Activated B cell treated with CpG ODN at 0.5 μM for 24 hours (primary cell): Measurements from ENCODE around the gene PAQR4. TPM values are rescaled to one million over a fixed set of nuclear protein-coding genes. Genes with fewer than 3 reads are reported as not detected.

Experiments
- ATAC-seq: fragments of 200-7000 bp; cut with Tn5 transposase; one replicate; pipeline ENCODE4 v1.10.0; 2021; ENCODE audit warnings: low read depth, mild to moderate bottlenecking, moderate library complexity
- CTCF ChIA-PET: fragments of 350-600 bp; sonication (Branson Sonifier 250); formaldehyde crosslinking; loops from one replicate; lab custom pipeline; 2021; ENCODE audit warnings: antibody characterized with exemption; lab: Charles Lee
- POLR2A ChIA-PET: fragments of 350-600 bp; sonication (Branson Sonifier 250); formaldehyde crosslinking; loops from one replicate; lab custom pipeline; 2021; ENCODE audit warnings: antibody characterized with exemption; lab: Charles Lee
- DNase-seq: peaks from one replicate; pipeline ENCODE4 v3.0.0; 2022
- H3K27ac Mint-ChIP-seq: one replicate; pipeline ENCODE4 v1.8.0; 2020; ENCODE audit warnings: mixed read lengths
- H3K27me3 Mint-ChIP-seq: one replicate; pipeline ENCODE4 v1.8.0; 2021; ENCODE audit warnings: mixed read lengths
- H3K36me3 Mint-ChIP-seq: one replicate; pipeline ENCODE4 v1.8.0; 2021; ENCODE audit warnings: low read depth, mixed read lengths
- H3K4me1 Mint-ChIP-seq: one replicate; pipeline ENCODE4 v1.8.0; 2021; ENCODE audit warnings: mixed read lengths
- H3K4me3 Mint-ChIP-seq: one replicate; pipeline ENCODE4 v1.8.0; 2020; ENCODE audit warnings: mild to moderate bottlenecking, mixed read lengths
- H3K9me3 Mint-ChIP-seq: one replicate; pipeline ENCODE4 v1.8.0; 2020; ENCODE audit warnings: mixed read lengths
- intact Hi-C: fragments of 100-400 bp; cut with micrococcal nuclease; formaldehyde crosslinking; loops from one replicate; pipeline ENCODE4 v1.15.1; 2024
- total RNA-seq: library from RNA; stranded (reverse); gene quantifications from 2 replicates; pipeline ENCODE4 v1.2.3, GENCODE V29; 2022
- TF ChIP-seq, protein P1 (sequence below): fragments of 200-600 bp; IDR thresholded peaks from one replicate; pipeline ENCODE4 v1.8.0; 2022; ENCODE audit warnings: antibody characterized with exemption, mild to moderate bottlenecking

The PAQR4 gene
- total RNA-seq, 1 donor from 2014 or later: 2.7 TPM

DNA sequence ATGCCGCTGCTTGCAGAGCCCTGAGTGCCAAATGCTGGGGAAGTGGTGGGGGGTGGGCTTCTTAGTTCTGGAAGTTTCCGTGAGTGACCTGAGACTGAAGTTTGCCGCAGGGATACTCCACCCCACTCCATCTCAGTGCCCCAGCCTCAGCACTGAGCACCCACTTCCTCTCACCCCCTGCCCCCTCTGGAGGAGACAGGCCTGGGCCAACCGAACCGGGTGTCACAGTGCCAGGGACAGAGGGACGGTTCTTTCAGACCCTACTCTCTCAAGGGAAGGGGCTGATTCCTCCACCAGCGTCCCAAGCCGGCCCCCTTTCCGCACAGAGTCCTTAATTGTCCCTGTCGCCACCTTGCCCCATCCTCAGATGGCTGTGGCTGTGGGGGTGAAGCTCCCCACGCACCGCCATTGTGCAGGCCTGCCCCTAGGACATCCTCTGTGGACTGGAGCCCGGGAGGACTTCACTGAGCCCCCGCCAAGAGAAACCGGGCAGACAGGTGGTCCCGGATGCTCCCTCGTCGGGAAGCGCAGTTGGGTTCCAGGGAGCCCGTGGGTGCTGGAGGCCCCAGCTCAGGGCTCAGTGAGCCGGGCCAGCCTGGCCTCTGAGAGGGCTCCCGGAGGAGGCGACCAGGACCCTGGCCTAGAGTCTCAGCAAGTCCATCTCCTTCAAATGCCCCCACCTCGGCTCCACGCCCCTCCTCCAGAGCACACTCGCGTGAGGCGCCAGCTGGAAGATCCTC is 6.6 kb upstream of the PAQR4 start:
- TF ChIP-seq, protein P1, sequence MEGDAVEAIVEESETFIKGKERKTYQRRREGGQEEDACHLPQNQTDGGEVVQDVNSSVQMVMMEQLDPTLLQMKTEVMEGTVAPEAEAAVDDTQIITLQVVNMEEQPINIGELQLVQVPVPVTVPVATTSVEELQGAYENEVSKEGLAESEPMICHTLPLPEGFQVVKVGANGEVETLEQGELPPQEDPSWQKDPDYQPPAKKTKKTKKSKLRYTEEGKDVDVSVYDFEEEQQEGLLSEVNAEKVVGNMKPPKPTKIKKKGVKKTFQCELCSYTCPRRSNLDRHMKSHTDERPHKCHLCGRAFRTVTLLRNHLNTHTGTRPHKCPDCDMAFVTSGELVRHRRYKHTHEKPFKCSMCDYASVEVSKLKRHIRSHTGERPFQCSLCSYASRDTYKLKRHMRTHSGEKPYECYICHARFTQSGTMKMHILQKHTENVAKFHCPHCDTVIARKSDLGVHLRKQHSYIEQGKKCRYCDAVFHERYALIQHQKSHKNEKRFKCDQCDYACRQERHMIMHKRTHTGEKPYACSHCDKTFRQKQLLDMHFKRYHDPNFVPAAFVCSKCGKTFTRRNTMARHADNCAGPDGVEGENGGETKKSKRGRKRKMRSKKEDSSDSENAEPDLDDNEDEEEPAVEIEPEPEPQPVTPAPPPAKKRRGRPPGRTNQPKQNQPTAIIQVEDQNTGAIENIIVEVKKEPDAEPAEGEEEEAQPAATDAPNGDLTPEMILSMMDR: no peak
- peaks cover 27% of the 10 kb centered on the region for H3K4me1 Mint-ChIP-seq
- ATAC-seq (no peak), DNase-seq (no peak)
- H3K36me3 Mint-ChIP-seq: no peaks in the 10 kb centered on the region
- peaks cover 14% of the 10 kb centered on the region for H3K27me3 Mint-ChIP-seq
- no peak overlapping the region for H3K27ac Mint-ChIP-seq
- intact Hi-C loops: loop anchor here (5.0 kb wide), 1 partner anchor 35 kb away; no protein-coding TSS in a partner anchor
- no peaks in the 10 kb centered on the region for H3K9me3 Mint-ChIP-seq
- peak overlapping the region; percentile 60 for H3K4me3 Mint-ChIP-seq
- ChIA-PET POLR2A (no interaction called here), CTCF (no interaction called here)

DNA sequence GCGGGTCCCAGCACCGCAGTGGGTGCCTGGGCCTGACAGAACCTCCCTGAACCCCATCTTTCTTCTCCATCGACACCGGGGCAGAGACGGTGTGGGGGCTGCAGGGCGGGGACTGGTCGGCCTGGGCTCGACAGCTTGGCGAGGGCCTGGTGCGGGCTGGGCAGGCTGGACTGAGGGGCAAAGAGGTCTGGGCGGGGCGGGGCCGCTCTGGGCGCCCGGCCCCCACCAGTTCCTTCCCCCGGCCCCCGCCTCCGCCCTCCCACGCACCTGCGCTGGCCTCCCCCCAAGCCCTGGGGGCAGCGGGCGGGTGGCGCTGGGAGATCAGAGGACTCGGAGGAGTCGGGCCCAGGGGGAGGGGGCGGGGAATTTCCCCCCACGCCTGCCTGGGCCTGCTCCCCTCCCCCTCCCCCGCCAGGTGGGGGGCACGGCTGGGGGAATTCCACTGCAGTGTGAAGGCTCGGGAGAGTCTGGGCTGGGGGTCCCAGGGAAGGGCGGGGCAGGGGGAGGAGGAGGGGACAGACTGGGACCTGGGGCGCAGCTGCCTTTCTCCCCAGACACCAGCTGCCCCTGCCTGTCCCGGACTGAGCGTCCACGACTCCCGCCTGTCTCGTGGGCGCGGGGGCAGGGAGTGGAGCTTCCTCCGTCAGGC is 6.0 kb upstream of the PAQR4 start:
- Mint-ChIP-seq H3K4me1 (peaks cover 31% of the 10 kb centered on the region), H3K9me3 (no peaks in the 10 kb centered on the region), H3K36me3 (no peaks in the 10 kb centered on the region), H3K4me3 (peak overlapping the region; percentile 80), H3K27ac (no peak overlapping the region), H3K27me3 (peaks cover 18% of the 10 kb centered on the region)
- TF ChIP-seq, protein P1: no peak
- ChIA-PET CTCF (interaction anchor here (1.2 kb wide), 1 partner anchor 36 kb away, joined by 4 read pairs; no protein-coding TSS in a partner anchor), POLR2A (interaction anchor here (0.8 to 1.2 kb wide), 2 partner anchors 18 to 999 kb away, joined by 3 to 4 read pairs; partner anchors contain the start of gene RPS2)
- DNase-seq: no peak
- ATAC-seq: peak; percentile 26
- intact Hi-C loops: loop anchor here (5.0 kb wide), 1 partner anchor 36 kb away; no protein-coding TSS in a partner anchor

DNA sequence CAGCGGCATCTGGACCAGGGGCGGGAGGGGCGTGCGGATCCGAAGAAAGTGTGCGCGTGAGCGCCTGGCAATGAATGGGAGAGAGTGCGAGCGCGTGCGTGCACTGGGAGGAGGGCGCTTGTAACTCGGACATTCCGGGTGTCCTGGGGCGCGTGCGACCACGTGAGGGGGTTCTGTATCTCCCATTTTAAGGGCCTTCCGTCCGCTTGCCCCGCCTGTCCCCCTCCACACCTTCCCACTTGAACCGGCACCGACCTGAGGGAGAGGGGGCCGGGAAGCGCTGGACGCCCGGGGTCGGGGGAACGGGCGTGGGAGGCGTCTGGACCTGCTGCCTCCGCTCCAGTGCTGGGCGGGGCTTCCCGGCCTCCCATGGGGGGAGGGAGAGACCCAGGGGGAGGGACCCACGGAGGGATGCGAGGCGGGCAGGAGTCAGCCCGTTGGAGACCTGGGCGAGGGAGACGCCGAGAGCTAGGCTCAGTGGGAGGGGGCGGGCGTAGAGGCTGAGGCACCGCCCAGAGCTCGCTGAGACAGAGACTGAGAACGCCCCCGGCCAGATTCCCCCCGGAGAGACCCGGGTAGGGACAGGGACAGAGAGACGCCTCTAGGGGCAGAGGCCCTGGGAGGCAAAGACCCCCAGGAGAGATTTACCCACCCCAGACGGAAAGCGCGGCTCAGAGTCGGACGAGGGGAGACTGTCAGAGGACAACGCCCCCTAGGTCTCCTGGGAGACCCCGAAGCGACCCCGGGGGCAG is 5.2 kb upstream of the PAQR4 start, which contains the start of gene KREMEN2:
Gene KREMEN2 (plus strand): TSS at position 553 of the 752 bp plus-strand sequence. CDS start 246 bp downstream, outside the sequence.
- TF ChIP-seq, protein P1: no peak
- intact Hi-C loops: loop anchor here (5.0 kb wide), 1 partner anchor 37 kb away; no protein-coding TSS in a partner anchor
- H3K4me1 Mint-ChIP-seq: peaks cover 38% of the 10 kb centered on the region
- CTCF ChIA-PET: interaction anchor here (1.2 kb wide), 1 partner anchor 37 kb away, joined by 4 read pairs; no protein-coding TSS in a partner anchor
- DNase-seq: peak; percentile 46
- ATAC-seq: peak; percentile 6
- POLR2A ChIA-PET: interaction anchor here (0.6 to 1.2 kb wide), 3 partner anchors 17 to 1000 kb away, joined by 3 to 13 read pairs (median 4); partner anchors contain the start of gene RPS2
- peaks cover 20% of the 10 kb centered on the region for H3K27me3 Mint-ChIP-seq
- H3K27ac Mint-ChIP-seq: peak within 1 kb of the TSS; percentile 41
- no peaks in the 10 kb centered on the region for H3K9me3 Mint-ChIP-seq
- no peaks in the 10 kb centered on the region for H3K36me3 Mint-ChIP-seq
- H3K4me3 Mint-ChIP-seq: peak within 1 kb of the TSS; percentile 80

DNA sequence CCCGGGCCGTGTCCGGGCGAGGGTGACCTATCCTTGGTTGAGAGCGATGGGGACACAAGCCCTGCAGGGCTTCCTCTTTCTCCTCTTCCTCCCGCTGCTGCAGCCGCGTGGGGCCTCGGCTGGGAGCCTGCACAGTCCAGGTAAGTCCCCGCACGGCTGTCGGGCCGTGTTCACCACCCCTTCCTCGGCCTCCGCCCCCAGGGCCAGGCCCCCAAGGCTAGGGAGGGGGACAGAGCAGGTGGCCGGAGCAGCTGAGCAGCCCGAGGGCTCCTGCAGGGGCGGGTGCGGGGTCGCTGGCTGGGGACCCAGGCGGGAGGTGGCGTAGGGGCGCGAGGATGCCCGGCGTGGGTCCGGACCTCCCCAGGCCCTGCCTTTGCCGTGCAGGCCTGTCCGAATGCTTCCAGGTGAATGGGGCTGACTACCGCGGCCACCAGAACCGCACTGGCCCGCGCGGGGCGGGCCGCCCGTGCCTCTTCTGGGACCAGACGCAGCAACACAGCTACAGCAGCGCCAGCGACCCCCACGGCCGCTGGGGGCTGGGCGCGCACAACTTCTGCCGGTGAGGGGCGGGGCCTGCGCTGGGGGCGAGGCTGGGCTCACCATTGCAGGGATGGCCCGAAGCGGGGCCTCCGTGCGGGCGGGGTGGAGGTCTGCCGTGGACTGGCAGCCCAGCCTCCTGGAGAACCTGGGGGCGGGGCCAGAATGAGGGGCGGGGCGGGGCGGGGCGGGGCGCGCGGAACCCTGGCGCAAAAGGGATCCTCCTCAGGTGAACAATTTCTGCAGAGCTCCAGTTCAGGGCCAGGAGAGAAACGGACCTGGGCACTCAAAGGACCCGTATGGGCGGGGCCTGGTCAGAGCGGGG is 4.4 kb upstream of the PAQR4 start:
- peak overlapping the region; percentile 41 for H3K27ac Mint-ChIP-seq
- CTCF ChIA-PET: interaction anchor here (1.0 to 1.1 kb wide), 2 partner anchors 39 to 96 kb away, joined by 3 read pairs; no protein-coding TSS in a partner anchor

More for the DNA sequence above, 4.4 kb upstream of the PAQR4 start:
- Mint-ChIP-seq H3K27me3 (peaks cover 15% of the 10 kb centered on the region), H3K4me3 (peak overlapping the region; percentile 80), H3K9me3 (no peaks in the 10 kb centered on the region), H3K36me3 (no peaks in the 10 kb centered on the region), H3K4me1 (peaks cover 38% of the 10 kb centered on the region)
- TF ChIP-seq, protein P1: no peak
- peak; percentile 50 for DNase-seq
- peak; percentile 32 for ATAC-seq
- intact Hi-C loops: loop anchor here (5.0 kb wide), 1 partner anchor 37 kb away; no protein-coding TSS in a partner anchor
- POLR2A ChIA-PET: interaction anchor here (1.2 kb wide), 1 partner anchor 16 kb away, joined by 4 read pairs; no protein-coding TSS in a partner anchor
